ENCODE data around the gene DPF1.

Gene DPF1

GRCh38 chr19:38194061-38194701, 29.8 kb downstream of the DPF1 start:
- H3K4me3 Mint-ChIP-seq = no peak overlapping the region
- peaks cover 98% of the 10 kb centered on the region for H3K36me3 Mint-ChIP-seq (ENCODE audit: low read depth)
- no peak overlapping the region for H3K27ac Mint-ChIP-seq
- H3K9me3 Mint-ChIP-seq = peaks cover 7% of the 10 kb centered on the region
- intact Hi-C loops (cut with micrococcal nuclease) = no loop called here
- H3K27me3 Mint-ChIP-seq = no peaks in the 10 kb centered on the region
- no peaks in the 10 kb centered on the region for H3K4me1 Mint-ChIP-seq (ENCODE audit: low read depth)

- no peaks in the 10 kb centered on the region for H3K4me1 Mint-ChIP-seq (ENCODE audit: low read depth)
- H3K4me3 Mint-ChIP-seq = no peak overlapping the region
- intact Hi-C loops (cut with micrococcal nuclease) = no loop called here
- H3K27ac Mint-ChIP-seq = no peak overlapping the region
- H3K36me3 Mint-ChIP-seq (ENCODE audit: low read depth) = peaks cover 98% of the 10 kb centered on the region
- no peaks in the 10 kb centered on the region for H3K27me3 Mint-ChIP-seq
- peaks cover 7% of the 10 kb centered on the region for H3K9me3 Mint-ChIP-seq
Measured at GRCh38 chr19:38193445-38193844, 30.6 kb downstream of the DPF1 start.

- no peaks in the 10 kb centered on the region for H3K27me3 Mint-ChIP-seq
- peaks cover 82% of the 10 kb centered on the region for H3K36me3 Mint-ChIP-seq (ENCODE audit: low read depth)
- peaks cover 7% of the 10 kb centered on the region for H3K9me3 Mint-ChIP-seq
- H3K4me1 Mint-ChIP-seq (ENCODE audit: low read depth) = no peaks in the 10 kb centered on the region
- no peak overlapping the region for H3K27ac Mint-ChIP-seq
- H3K4me3 Mint-ChIP-seq = no peak overlapping the region
- intact Hi-C loops (cut with micrococcal nuclease) = no loop called here
Measured at GRCh38 chr19:38191747-38192146, 32.3 kb downstream of the DPF1 start.

- intact Hi-C loops (cut with micrococcal nuclease) = no loop called here
- H3K9me3 Mint-ChIP-seq = peaks cover 7% of the 10 kb centered on the region
- peaks cover 77% of the 10 kb centered on the region for H3K36me3 Mint-ChIP-seq (ENCODE audit: low read depth)
- no peak overlapping the region for H3K27ac Mint-ChIP-seq
- no peaks in the 10 kb centered on the region for H3K27me3 Mint-ChIP-seq
- no peaks in the 10 kb centered on the region for H3K4me1 Mint-ChIP-seq (ENCODE audit: low read depth)
- no peak overlapping the region for H3K4me3 Mint-ChIP-seq
Measured at GRCh38 chr19:38190793-38191192, 33.2 kb downstream of the DPF1 start.

GRCh38 chr19:38190061-38190460, 34.0 kb downstream of the DPF1 start:
- H3K36me3 Mint-ChIP-seq (ENCODE audit: low read depth) = peaks cover 77% of the 10 kb centered on the region
- H3K4me3 Mint-ChIP-seq = no peak overlapping the region
- H3K27ac Mint-ChIP-seq = no peak overlapping the region
- no peaks in the 10 kb centered on the region for H3K27me3 Mint-ChIP-seq
- H3K4me1 Mint-ChIP-seq (ENCODE audit: low read depth) = no peaks in the 10 kb centered on the region
- H3K9me3 Mint-ChIP-seq = peaks cover 2% of the 10 kb centered on the region
- intact Hi-C loops (cut with micrococcal nuclease) = no loop called here

GRCh38 chr19:38185562-38185961, 38.5 kb downstream of the DPF1 start:
- H3K27ac Mint-ChIP-seq = no peak overlapping the region
- H3K36me3 Mint-ChIP-seq (ENCODE audit: low read depth) = peaks cover 74% of the 10 kb centered on the region
- H3K4me3 Mint-ChIP-seq = no peak overlapping the region
- intact Hi-C loops (cut with micrococcal nuclease) = no loop called here
- H3K27me3 Mint-ChIP-seq = no peaks in the 10 kb centered on the region
- no peaks in the 10 kb centered on the region for H3K9me3 Mint-ChIP-seq
- H3K4me1 Mint-ChIP-seq (ENCODE audit: low read depth) = no peaks in the 10 kb centered on the region

- Mint-ChIP-seq H3K27ac (no peak overlapping the region), H3K27me3 (no peaks in the 10 kb centered on the region), H3K36me3 (ENCODE audit: low read depth) (peaks cover 74% of the 10 kb centered on the region), H3K4me3 (no peak overlapping the region), H3K4me1 (ENCODE audit: low read depth) (no peaks in the 10 kb centered on the region), H3K9me3 (peaks cover under 1% of the 10 kb centered on the region)
- intact Hi-C loops (cut with micrococcal nuclease) = no loop called here
Measured at GRCh38 chr19:38184815-38185214, 39.2 kb downstream of the DPF1 start.

GRCh38 chr19:38183251-38183897, 40.6 kb downstream of the DPF1 start:
- Mint-ChIP-seq H3K27ac (no peak overlapping the region), H3K9me3 (peaks cover 13% of the 10 kb centered on the region), H3K36me3 (ENCODE audit: low read depth) (peaks cover 76% of the 10 kb centered on the region), H3K27me3 (no peaks in the 10 kb centered on the region), H3K4me1 (ENCODE audit: low read depth) (no peaks in the 10 kb centered on the region), H3K4me3 (no peak overlapping the region)
- intact Hi-C loops (cut with micrococcal nuclease) = no loop called here

GRCh38 chr19:38182536-38183210, 41.3 kb downstream of the DPF1 start:
- Mint-ChIP-seq H3K9me3 (peaks cover 13% of the 10 kb centered on the region), H3K4me1 (ENCODE audit: low read depth) (no peaks in the 10 kb centered on the region), H3K27me3 (no peaks in the 10 kb centered on the region), H3K4me3 (no peak overlapping the region), H3K27ac (no peak overlapping the region), H3K36me3 (ENCODE audit: low read depth) (peaks cover 83% of the 10 kb centered on the region)
- intact Hi-C loops (cut with micrococcal nuclease) = no loop called here

GRCh38 chr19:38180071-38180470, 44.0 kb downstream of the DPF1 start:
- H3K4me3 Mint-ChIP-seq = no peak overlapping the region
- no peaks in the 10 kb centered on the region for H3K27me3 Mint-ChIP-seq
- intact Hi-C loops (cut with micrococcal nuclease) = no loop called here
- H3K9me3 Mint-ChIP-seq = peaks cover 13% of the 10 kb centered on the region
- peaks cover 91% of the 10 kb centered on the region for H3K36me3 Mint-ChIP-seq (ENCODE audit: low read depth)
- H3K4me1 Mint-ChIP-seq (ENCODE audit: low read depth) = no peaks in the 10 kb centered on the region
- H3K27ac Mint-ChIP-seq = no peak overlapping the region

GRCh38 chr19:38175422-38175821, 48.6 kb downstream of the DPF1 start:
- peaks cover 84% of the 10 kb centered on the region for H3K36me3 Mint-ChIP-seq (ENCODE audit: low read depth)
- no peak overlapping the region for H3K27ac Mint-ChIP-seq
- H3K9me3 Mint-ChIP-seq = peaks cover 13% of the 10 kb centered on the region
- no peaks in the 10 kb centered on the region for H3K4me1 Mint-ChIP-seq (ENCODE audit: low read depth)
- H3K4me3 Mint-ChIP-seq = no peak overlapping the region
- no peaks in the 10 kb centered on the region for H3K27me3 Mint-ChIP-seq
- intact Hi-C loops (cut with micrococcal nuclease) = no loop called here

- Mint-ChIP-seq H3K27ac (no peak overlapping the region), H3K36me3 (ENCODE audit: low read depth) (peaks cover 84% of the 10 kb centered on the region), H3K9me3 (no peaks in the 10 kb centered on the region), H3K4me3 (no peak overlapping the region), H3K27me3 (no peaks in the 10 kb centered on the region), H3K4me1 (ENCODE audit: low read depth) (no peaks in the 10 kb centered on the region)
- intact Hi-C loops (cut with micrococcal nuclease) = no loop called here
Measured at GRCh38 chr19:38173291-38174041, 50.6 kb downstream of the DPF1 start.

- intact Hi-C loops (cut with micrococcal nuclease) = no loop called here
- no peak overlapping the region for H3K4me3 Mint-ChIP-seq
- H3K4me1 Mint-ChIP-seq (ENCODE audit: low read depth) = no peaks in the 10 kb centered on the region
- H3K27me3 Mint-ChIP-seq = no peaks in the 10 kb centered on the region
- peaks cover 88% of the 10 kb centered on the region for H3K36me3 Mint-ChIP-seq (ENCODE audit: low read depth)
- H3K27ac Mint-ChIP-seq = no peak overlapping the region
- no peaks in the 10 kb centered on the region for H3K9me3 Mint-ChIP-seq
Measured at GRCh38 chr19:38172001-38172400, 52.0 kb downstream of the DPF1 start.

- Mint-ChIP-seq H3K4me3 (no peak overlapping the region), H3K27ac (no peak overlapping the region), H3K4me1 (ENCODE audit: low read depth) (no peaks in the 10 kb centered on the region), H3K36me3 (ENCODE audit: low read depth) (peaks cover 89% of the 10 kb centered on the region), H3K27me3 (no peaks in the 10 kb centered on the region), H3K9me3 (no peaks in the 10 kb centered on the region)
- intact Hi-C loops (cut with micrococcal nuclease) = no loop called here
Measured at GRCh38 chr19:38170334-38170733, 53.7 kb downstream of the DPF1 start.
